H1 (cell line): Measurements from ENCODE around the gene FBXL16. TPM values are rescaled to one million over a fixed set of nuclear protein-coding genes. Genes with fewer than 3 reads are reported as not detected.

Source experiments
- ASH2L ChIP-seq: fragments of 200-600, 300-600 bp; sonication (generic); IDR thresholded peaks from one replicate; pipeline ENCODE4 v1.7.1; 2017; ENCODE audit warnings: low read length
- BCL11A ChIP-seq, 2 experiments: IDR thresholded peaks; one replicate each; pipeline ENCODE4 v1.6.1; 2011; ENCODE audit warnings: low read depth in 2 of 2, low read length in 2 of 2, mild to moderate bottlenecking in 2 of 2
- BRCA1 ChIP-seq: IDR thresholded peaks from 2 replicates; pipeline ENCODE4 v1.6.1; 2012; ENCODE audit warnings: low read depth, low read length, improper control_type of control experiment
- CEBPB ChIP-seq: IDR thresholded peaks from 2 replicates; pipeline ENCODE4 v1.6.1; 2012; ENCODE audit warnings: low read depth, low read length
- CHD1 ChIP-seq: IDR thresholded peaks from 2 replicates; pipeline ENCODE4 v1.6.1; 2012; ENCODE audit warnings: low read depth, low read length, improper control_type of control experiment
- EGR1 ChIP-seq: IDR thresholded peaks from 2 replicates; pipeline ENCODE4 v1.6.1; 2011; ENCODE audit warnings: low read depth, low read length, borderline replicate concordance
- EP300 ChIP-seq, 2 experiments: IDR thresholded peaks; 1 replicate in 1 of 2; 2 replicates in 1 of 2; pipeline ENCODE4 v1.6.1; 2011 to 2012; ENCODE audit warnings: low read depth in 2 of 2, low read length in 2 of 2, mild to moderate bottlenecking in 2 of 2, borderline replicate concordance in 1 of 2, inconsistent platforms in 1 of 2, moderate library complexity in 1 of 2
- EZH2 ChIP-seq: fragments of 200-600 bp; sonication (generic); IDR thresholded peaks from 2 replicates; pipeline ENCODE4 v1.7.1; 2012; ENCODE audit warnings: low read depth, mild to moderate bottlenecking, moderate library complexity, low read length, inconsistent platforms; ENCODE audit not compliant: severe bottlenecking
- GABPA ChIP-seq: IDR thresholded peaks from 2 replicates; pipeline ENCODE4 v1.6.1; 2011; ENCODE audit warnings: mild to moderate bottlenecking, low read length, moderate library complexity, borderline replicate concordance; ENCODE audit not compliant: insufficient read depth
- JUN ChIP-seq: IDR thresholded peaks from 2 replicates; pipeline ENCODE4 v1.6.1; 2011; ENCODE audit warnings: low read depth, mild to moderate bottlenecking, improper control_type of control experiment, low read length
- JUND ChIP-seq: IDR thresholded peaks from 2 replicates; pipeline ENCODE4 v1.6.1; 2011; ENCODE audit warnings: mild to moderate bottlenecking, improper control_type of control experiment, low read length
- KDM4A ChIP-seq: IDR thresholded peaks from one replicate; pipeline ENCODE4 v1.7.1; 2012; ENCODE audit warnings: low read depth, mild to moderate bottlenecking, moderate library complexity, low read length, inconsistent platforms; ENCODE audit not compliant: severe bottlenecking
- NANOG ChIP-seq: IDR thresholded peaks from 2 replicates; pipeline ENCODE4 v1.6.1; 2011; ENCODE audit warnings: low read length, low read depth, mild to moderate bottlenecking, inconsistent platforms; ENCODE audit not compliant: insufficient read depth, poor library complexity, severe bottlenecking
- POLR2AphosphoS5 ChIP-seq: IDR thresholded peaks from 2 replicates; pipeline ENCODE4 v1.6.1; 2011; ENCODE audit warnings: low read depth, low read length
- RBBP5 ChIP-seq: IDR thresholded peaks from 2 replicates; pipeline ENCODE4 v1.7.1; 2012; ENCODE audit warnings: low read depth, mild to moderate bottlenecking, inconsistent platforms, low read length, moderate library complexity, borderline replicate concordance
- SAP30 ChIP-seq: fragments of 300-600 bp; sonication (generic); IDR thresholded peaks from 2 replicates; pipeline ENCODE4 v1.7.1; 2012; ENCODE audit warnings: low read length, moderate library complexity, mild to moderate bottlenecking, inconsistent platforms; ENCODE audit not compliant: insufficient read depth, insufficient replicate concordance
- SIN3A ChIP-seq, 2 experiments: IDR thresholded peaks in 1 of 2; conservative IDR thresholded peaks in 1 of 2; 2 replicates each; pipeline ENCODE4 v1.6.1; 2011 to 2012; ENCODE audit warnings: low read length in 2 of 2, improper control_type of control experiment in 1 of 2, low read depth in 1 of 2, mild to moderate bottlenecking in 1 of 2
- SIRT6 ChIP-seq: IDR thresholded peaks from one replicate; pipeline ENCODE4 v1.7.1; 2012; ENCODE audit warnings: low read length, inconsistent platforms
- SP2 ChIP-seq: IDR thresholded peaks from 2 replicates; pipeline ENCODE4 v1.6.1; 2012; ENCODE audit warnings: mild to moderate bottlenecking, low read length, inconsistent platforms
- SRF ChIP-seq: IDR thresholded peaks from 2 replicates; pipeline ENCODE4 v1.6.1; 2011; ENCODE audit warnings: mild to moderate bottlenecking, low read depth, low read length, moderate library complexity
- TAF7 ChIP-seq: optimal IDR thresholded peaks from 2 replicates; pipeline ENCODE3; 2011; ENCODE audit warnings: low read depth, mild to moderate bottlenecking, inconsistent platforms, low read length, moderate library complexity, borderline replicate concordance
- YY1 ChIP-seq: IDR thresholded peaks from 2 replicates; pipeline ENCODE4 v1.6.1; 2011; ENCODE audit warnings: low read depth, mild to moderate bottlenecking, low read length
- ZNF274 ChIP-seq: IDR thresholded peaks from 2 replicates; pipeline ENCODE4 v1.7.0; 2012; ENCODE audit warnings: low read length, borderline replicate concordance; ENCODE audit errors: extremely low read depth
- polyA plus RNA-seq, 7 experiments: library from polyadenylated mRNA; depleted of rRNA in 3 of 7; stranded (reverse) in 5 of 7; unstranded in 2 of 7; fragments of >200 nt in 5 of 7; fragments of 200-250 nt in 2 of 7; gene quantifications; 1 replicate in 5 of 7; 2 replicates in 1 of 7; 4 replicates in 1 of 7; pipeline versions ENCODE4 v1.2.1 to v1.2.3, GENCODE V29; 2011 to 2013; ENCODE audit warnings: missing spikeins in 2 of 7, mixed read lengths in 2 of 7
- total RNA-seq: library from RNA; stranded (reverse); fragmentation: NEBNext Ultra II Directional; extraction: Animal tissue kit (Norgen Biotek cat#: 25700); gene quantifications from 2 replicates; pipeline ENCODE4 v1.2.1, GENCODE V29; 2021

The FBXL16 gene
- total and polyA plus RNA-seq, 2 of the 8 experiments (the other 6 are each of a cell fraction or from before 2014, with no cell fraction given): 12.5 to 12.8 TPM

- TF ChIP-seq RBBP5 (peak; percentile 71; the same call in 1 of the 2 replicates), CEBPB (no peak), SRF (no peak), NANOG (no peak), EGR1 (no peak), JUND (no peak), SIN3A (conservative IDR thresholded peaks at IDR 0.05 in 1 of 2, IDR thresholded peaks at IDR 0.05 in 1 of 2; ENCODE audit: low read depth in 1 of 2, low read length in 2 of 2) (peak in 1 of 2 experiments; percentile 74; a peak in 1 of 4 replicates), SAP30 (no peak), BCL11A (IDR thresholded peaks at IDR 0.05; ENCODE audit: low read depth in 2 of 2, low read length in 2 of 2) (no peak), POLR2AphosphoS5 (peak; percentile 82), JUN (no peak), EZH2 (no peak), SP2 (no peak), GABPA (peak; percentile 95), ZNF274 (no peak), EP300 (IDR thresholded peaks at IDR 0.05; ENCODE audit: borderline replicate concordance in 1 of 2, low read depth in 2 of 2, low read length in 2 of 2) (no peak), ASH2L (peak; percentile 28), SIRT6 (no peak), YY1 (0 out of 2 replicates have a peak, but pooled peaks have one; percentile 32), BRCA1 (no peak), TAF7 (peak; percentile 82), CHD1 (no peak), KDM4A (peak; percentile 37)
Measured at GRCh38 chr16:720990-721764, 15.6 kb upstream of the FBXL16 start, which contains the start of gene ANTKMT (continued).
